ENCODE measurements around the gene STPG4. TPM values are rescaled to one million over a fixed set of nuclear protein-coding genes. Genes with fewer than 3 reads are reported as not detected.

STPG4 gene
- total and polyA plus RNA-seq, 2 of the 8 experiments (the other 6 are each of a cell fraction or from before 2014, with no cell fraction given), result 0.28 TPM; not detected in 1

GRCh38 chr2:47083485-47083884, 71.6 kb downstream of the STPG4 start:
- no peak overlapping the region for H3K4ac ChIP-seq (replicated peaks; ENCODE audit: insufficient read length, low read depth, low read length)
- 86% methylated on average over 3 of the region's 3 CpGs; no CpG with 5 or more reads in 1 of the 2 experiments for WGBS, 2 experiments (ENCODE audit: extremely low coverage in 1 of 2, insufficient coverage in 1 of 2, insufficient read length in 1 of 2, insufficient replicate concordance in 2 of 2, low coverage in 1 of 2, low lambda C conversion rate in 2 of 2, missing lambda C conversion rate in 1 of 2)
- no peak for FAIRE-seq

More at GRCh38 chr2:47083485-47083884, 71.6 kb downstream of the STPG4 start:
- Histone ChIP-seq H3K4me2 (ENCODE audit: insufficient read depth in 1 of 2, low read depth in 2 of 2, low read length in 2 of 2) (no peak overlapping the region), H4K91ac (replicated peaks; ENCODE audit: insufficient read length, low read length) (no peak overlapping the region), H2AFZ (ENCODE audit: low read length) (no peak overlapping the region), H3K23ac (ENCODE audit: insufficient read length) (no peak overlapping the region), H3K36me3 (ENCODE audit: control insufficient read depth in 2 of 4, insufficient read depth in 4 of 4, low read length in 3 of 4) (no peaks in the 10 kb centered on the region), H2BK20ac (ENCODE audit: low read length) (no peak overlapping the region), H2AK5ac (ENCODE audit: low read depth, low read length) (no peak overlapping the region), H3K27me3 (replicated peaks in 1 of 4; ENCODE audit: control insufficient read depth in 3 of 4, extremely low read depth in 1 of 4, insufficient read depth in 3 of 4, low read length in 3 of 4) (no peaks in the 10 kb centered on the region), H3K9me3 (ENCODE audit: insufficient read depth in 2 of 2, low read depth in 1 of 2, low read length in 1 of 2) (no peaks in the 10 kb centered on the region), H3K79me1 (ENCODE audit: low read depth, low read length) (no peaks in the 10 kb centered on the region), H2BK12ac (ENCODE audit: low read depth, low read length) (peak overlapping the region; percentile 5; the same call in 1 of the 2 replicates), H3K4me1 (replicated peaks in 1 of 4; ENCODE audit: control insufficient read depth in 3 of 4, insufficient read depth in 4 of 4, low read length in 3 of 4) (peaks cover 3 to 13% (median 9%) of the 10 kb centered on the region in 4 experiments), H2BK5ac (ENCODE audit: low read depth, low read length) (no peak overlapping the region), H3K14ac (ENCODE audit: insufficient read length) (no peak overlapping the region), H3K18ac (ENCODE audit: extremely low read depth, low read length) (no peak overlapping the region; the same call in 1 of the 2 replicates), H2BK15ac (ENCODE audit: low read length) (no peak overlapping the region), H4K20me1 (replicated peaks in 1 of 2; ENCODE audit: control insufficient read depth in 1 of 2, insufficient read depth in 2 of 2, low read length in 2 of 2) (no peaks in the 10 kb centered on the region), H4K5ac (ENCODE audit: insufficient read length, low read depth, low read length) (no peak overlapping the region), H3K56ac (replicated peaks; ENCODE audit: insufficient read length, low read depth, low read length) (no peak overlapping the region), H3K4me3 (ENCODE audit: extremely low read depth in 1 of 4, insufficient read depth in 2 of 4, low read depth in 3 of 4, low read length in 4 of 4) (no peak overlapping the region), H2BK120ac (replicated peaks; ENCODE audit: low read depth, low read length) (no peak overlapping the region), H3K27ac (ENCODE audit: low read depth, low read length) (no peak overlapping the region), H4K8ac (ENCODE audit: extremely low read depth, insufficient read depth, low read length) (no peak overlapping the region), H3K9ac (replicated peaks in 1 of 4; ENCODE audit: extremely low read depth in 1 of 4, low read depth in 3 of 4, low read length in 3 of 4) (no peak overlapping the region), H3K23me2 (ENCODE audit: low read depth, low read length) (no peaks in the 10 kb centered on the region), H3K79me2 (ENCODE audit: control insufficient read depth in 1 of 2, insufficient read depth in 2 of 2, low read length in 2 of 2) (no peaks in the 10 kb centered on the region)
- TF ChIP-seq SAP30 (IDR thresholded peaks at IDR 0.05; ENCODE audit: insufficient read depth, insufficient replicate concordance, low read length) (no peak), JUND (IDR thresholded peaks at IDR 0.05; ENCODE audit: low read length) (no peak), KDM4A (IDR thresholded peaks at IDR 0.05; ENCODE audit: low read depth, low read length, severe bottlenecking) (no peak), CHD1 (IDR thresholded peaks at IDR 0.05; ENCODE audit: low read depth, low read length) (no peak), KDM5A (IDR thresholded peaks at IDR 0.05; ENCODE audit: low read length) (no peak), EP300 (IDR thresholded peaks at IDR 0.05; ENCODE audit: borderline replicate concordance in 1 of 2, low read depth in 2 of 2, low read length in 2 of 2) (no peak), SIRT6 (IDR thresholded peaks at IDR 0.05; ENCODE audit: low read length) (no peak), CBX8 (IDR thresholded peaks at IDR 0.05; ENCODE audit: borderline replicate concordance, low read depth, low read length) (no peak), RAD21 (IDR thresholded peaks at IDR 0.05 in 1 of 2, conservative IDR thresholded peaks at IDR 0.05 in 1 of 2; ENCODE audit: low read depth in 2 of 2, low read length in 2 of 2) (no peak), E2F6 (IDR thresholded peaks at IDR 0.05) (no peak), TAF1 (IDR thresholded peaks at IDR 0.05; ENCODE audit: low read depth, low read length) (no peak)
- no peak for DNase-seq (ENCODE audit: low read depth in 1 of 2, low spot score in 2 of 2)
- CTCF ChIA-PET (ENCODE audit: partially characterized antibody), result interaction anchor here (0.8 to 1.2 kb wide), 3 partner anchors 14 to 248 kb away, joined by 3 to 5 read pairs (median 3); no protein-coding TSS in a partner anchor
- POLR2A ChIA-PET (ENCODE audit: partially characterized antibody), result no interaction called here

Data from H1 (cell line).